H9 (cell line): ENCODE results near the gene TTC3. TPM values are rescaled to one million over a fixed set of nuclear protein-coding genes. Genes with fewer than 3 reads are reported as not detected.

ENCODE experiments used
- DNase-seq: peaks from one replicate; pipeline ENCODE4 v3.0.0-alpha.2; 2017
- H2AFZ ChIP-seq: one replicate; pipeline ENCODE4 v1.6.1; 2013; ENCODE audit warnings: mild to moderate bottlenecking, low read length, control low read depth, moderate library complexity
- H2AK5ac ChIP-seq: 2 replicates; pipeline ENCODE4 v1.6.1; 2013; ENCODE audit warnings: low read length, control low read depth, mixed read lengths; ENCODE audit not compliant: insufficient read length
- H2BK120ac ChIP-seq: one replicate; pipeline ENCODE4 v1.6.1; 2013; ENCODE audit warnings: low read depth, mild to moderate bottlenecking, low read length, control low read depth, inconsistent platforms; ENCODE audit not compliant: poor library complexity, severe bottlenecking
- H2BK12ac ChIP-seq: 2 replicates; pipeline ENCODE4 v1.6.1; 2013; ENCODE audit warnings: low read length, control low read depth, mixed read lengths, low read depth; ENCODE audit not compliant: insufficient read length
- H2BK15ac ChIP-seq: 2 replicates; pipeline ENCODE4 v1.6.1; 2013; ENCODE audit warnings: low read depth, low read length, control low read depth
- H2BK20ac ChIP-seq: one replicate; pipeline ENCODE4 v1.6.1; 2013; ENCODE audit warnings: low read depth, mild to moderate bottlenecking, low read length, control low read depth, inconsistent platforms; ENCODE audit not compliant: poor library complexity, severe bottlenecking
- H2BK5ac ChIP-seq: 2 replicates; pipeline ENCODE4 v1.6.1; 2013; ENCODE audit warnings: low read length, control low read depth, mixed read lengths; ENCODE audit not compliant: insufficient read length
- H3K14ac ChIP-seq: 2 replicates; pipeline ENCODE4 v1.6.1; 2013; ENCODE audit warnings: low read length, control low read depth; ENCODE audit not compliant: insufficient read depth
- H3K18ac ChIP-seq: 2 replicates; pipeline ENCODE4 v1.6.1; 2013; ENCODE audit warnings: low read depth, mild to moderate bottlenecking, mixed read lengths, low read length, control low read depth; ENCODE audit not compliant: insufficient read length
- H3K23ac ChIP-seq: 2 replicates; pipeline ENCODE4 v1.6.1; 2013; ENCODE audit warnings: low read length, control low read depth, mixed read lengths, low read depth; ENCODE audit not compliant: insufficient read length
- H3K23me2 ChIP-seq: 2 replicates; pipeline ENCODE4 v1.6.1; 2013; ENCODE audit warnings: low read depth, mild to moderate bottlenecking, mixed read lengths, low read length, control low read depth; ENCODE audit not compliant: insufficient read length, poor library complexity, severe bottlenecking
- H3K27ac ChIP-seq: 2 replicates; pipeline ENCODE4 v1.5.1; 2013; ENCODE audit warnings: low read length, control low read depth, mixed read lengths, low read depth; ENCODE audit not compliant: insufficient read length
- H3K27me3 ChIP-seq: 2 replicates; pipeline ENCODE4 v1.6.1; 2013; ENCODE audit warnings: low read length, control low read depth, inconsistent platforms; ENCODE audit not compliant: insufficient read depth
- H3K4ac ChIP-seq: 2 replicates; pipeline ENCODE4 v1.6.1; 2013; ENCODE audit warnings: low read depth, mild to moderate bottlenecking, control low read depth, inconsistent platforms, low read length, moderate library complexity
- H3K4me1 ChIP-seq: 2 replicates; pipeline ENCODE4 v1.6.1; 2013; ENCODE audit warnings: low read length, control low read depth, inconsistent platforms; ENCODE audit not compliant: insufficient read depth
- H3K4me2 ChIP-seq: 2 replicates; pipeline ENCODE4 v1.6.1; 2013; ENCODE audit warnings: low read length, control low read depth, mixed read lengths; ENCODE audit not compliant: insufficient read length, insufficient read depth
- H3K56ac ChIP-seq: 2 replicates; pipeline ENCODE4 v1.6.1; 2013; ENCODE audit warnings: low read depth, mild to moderate bottlenecking, mixed read lengths, low read length, control low read depth; ENCODE audit not compliant: insufficient read length
- H3K79me1 ChIP-seq: 2 replicates; pipeline ENCODE4 v1.6.1; 2013; ENCODE audit warnings: low read depth, mild to moderate bottlenecking, moderate library complexity, low read length, control low read depth, inconsistent platforms; ENCODE audit not compliant: insufficient read depth, poor library complexity, severe bottlenecking
- H3K79me2 ChIP-seq: 2 replicates; pipeline ENCODE4 v1.6.1; 2013; ENCODE audit warnings: low read length, control low read depth, inconsistent platforms; ENCODE audit not compliant: insufficient read depth
- H3K9ac ChIP-seq: 2 replicates; pipeline ENCODE4 v1.6.1; 2013; ENCODE audit warnings: low read length, control low read depth, mixed read lengths; ENCODE audit not compliant: insufficient read length; ENCODE audit errors: extremely low read depth
- H3K9me3 ChIP-seq: one replicate; pipeline ENCODE4 v1.6.1; 2013; ENCODE audit warnings: low read depth, low read length, inconsistent platforms; ENCODE audit not compliant: control insufficient read depth
- H3T11ph ChIP-seq: one replicate; pipeline ENCODE4 v1.6.1; 2013; ENCODE audit warnings: mild to moderate bottlenecking, low read length, control low read depth, inconsistent platforms
- H4K20me1 ChIP-seq: one replicate; pipeline ENCODE4 v1.6.1; 2013; ENCODE audit not compliant: control insufficient read depth, insufficient read length, insufficient read depth
- H4K5ac ChIP-seq: 2 replicates; pipeline ENCODE4 v1.6.1; 2013; ENCODE audit warnings: low read depth, mild to moderate bottlenecking, mixed read lengths, low read length, control low read depth; ENCODE audit not compliant: insufficient read length
- H4K8ac ChIP-seq: replicated peaks from 2 replicates; pipeline ENCODE4 v1.6.1; 2013; ENCODE audit warnings: low read length, control low read depth, mixed read lengths, low read depth; ENCODE audit not compliant: insufficient read length
- H4K91ac ChIP-seq: 2 replicates; pipeline ENCODE4 v1.6.1; 2013; ENCODE audit warnings: low read depth, mild to moderate bottlenecking, moderate library complexity, mixed read lengths, low read length, control low read depth; ENCODE audit not compliant: insufficient read length
- H3K27ac Mint-ChIP-seq, 3 experiments: 2 replicates in 2 of 3; 3 replicates in 1 of 3; pipeline ENCODE4 v1.8.0; 2020 to 2021; ENCODE audit warnings: mixed read lengths in 3 of 3, mild to moderate bottlenecking in 1 of 3, moderate library complexity in 1 of 3
- H3K27me3 Mint-ChIP-seq: 2 replicates; pipeline ENCODE4 v1.8.0; 2021; ENCODE audit warnings: low read depth, mild to moderate bottlenecking, moderate library complexity, mixed read lengths
- H3K36me3 Mint-ChIP-seq, 3 experiments: 2 replicates in 2 of 3; 3 replicates in 1 of 3; pipeline ENCODE4 v1.8.0; 2020 to 2021; ENCODE audit warnings: low read depth in 3 of 3, mixed read lengths in 3 of 3; ENCODE audit not compliant: insufficient read depth in 1 of 3
- H3K4me1 Mint-ChIP-seq, 2 experiments: 2 replicates each; pipeline ENCODE4 v1.8.0; 2020; ENCODE audit warnings: mixed read lengths in 2 of 2
- H3K4me3 Mint-ChIP-seq, 2 experiments: 2 replicates in 1 of 2; 3 replicates in 1 of 2; pipeline ENCODE4 v1.8.0; 2020 to 2021; ENCODE audit warnings: mild to moderate bottlenecking in 2 of 2, mixed read lengths in 2 of 2, moderate library complexity in 1 of 2
- H3K9me3 Mint-ChIP-seq, 2 experiments: 2 replicates in 1 of 2; 3 replicates in 1 of 2; pipeline ENCODE4 v1.8.0; 2020; ENCODE audit warnings: mild to moderate bottlenecking in 2 of 2, mixed read lengths in 2 of 2, moderate library complexity in 1 of 2
- CTCF ChIP-seq: fragments of 200-600 bp; sonication (generic); conservative IDR thresholded peaks from 3 replicates; pipeline ENCODE4 v1.8.0; 2021; ENCODE audit warnings: antibody characterized with exemption, mild to moderate bottlenecking
- WGBS: extraction: QIAGEN DNeasy Blood & Tissue Kit; methylation state at CpG from one replicate; pipeline ENCODE4 v1.1.7; 2013; ENCODE audit warnings: missing lambda C conversion rate, low lambda C conversion rate, mixed read lengths; ENCODE audit not compliant: insufficient read length; ENCODE audit errors: extremely low coverage; 5-methylcytosine and 5-hydroxymethylcytosine counted together
- total RNA-seq: library from RNA; stranded (reverse); gene quantifications from 2 replicates; pipeline ENCODE4 v1.2.1, GENCODE V29; 2021

Gene TTC3
- total RNA-seq, 1 experiment from 2014 or later = 46.5 TPM

- no peak overlapping the region for H3K9ac ChIP-seq
- H2BK12ac ChIP-seq = no peak overlapping the region
- H3K9me3 Mint-ChIP-seq = peaks cover under 1 to 5% of the 10 kb centered on the region in 2 experiments; a peak in 4 of 5 replicates
- 0 out of 2 replicates have a peak, but pooled peaks cover 2% of the 10 kb centered on the region for H3K4me1 ChIP-seq
- H3K79me1 ChIP-seq = no peaks in the 10 kb centered on the region
- no peak overlapping the region for H3K14ac ChIP-seq
- no peak overlapping the region for H2BK120ac ChIP-seq
- no peak overlapping the region for H3K18ac ChIP-seq
- no peak overlapping the region for H2BK15ac ChIP-seq
- no peaks in the 10 kb centered on the region for H4K20me1 ChIP-seq
- no peaks in the 10 kb centered on the region; the same call in 1 of the 2 replicates for H3K27me3 Mint-ChIP-seq
- H3K56ac ChIP-seq = no peak overlapping the region
- no CpG with 5 or more reads among the region's 7 CpGs for WGBS
- H3K27ac ChIP-seq = no peak overlapping the region
- no peak overlapping the region for H2BK20ac ChIP-seq
- no peaks in the 10 kb centered on the region for H3K23me2 ChIP-seq
- H3K4ac ChIP-seq = no peak overlapping the region
- H3K23ac ChIP-seq = no peak overlapping the region
- H3K9me3 ChIP-seq = peaks cover 2% of the 10 kb centered on the region
- H3K4me2 ChIP-seq = no peak overlapping the region
- DNase-seq = no peak
- no peak overlapping the region for H2BK5ac ChIP-seq
- H3T11ph ChIP-seq = no peak overlapping the region
- H3K27me3 ChIP-seq = no peaks in the 10 kb centered on the region
- no peak overlapping the region for H4K8ac ChIP-seq
- TF ChIP-seq CTCF = no peak
- H3K27ac Mint-ChIP-seq = no peak overlapping the region
- H2AFZ ChIP-seq = no peak overlapping the region
- no peak overlapping the region for H4K5ac ChIP-seq
- no peak overlapping the region for H2AK5ac ChIP-seq
- no peak overlapping the region for H4K91ac ChIP-seq
- H3K4me3 Mint-ChIP-seq = no peak overlapping the region
- no peaks in the 10 kb centered on the region for H3K79me2 ChIP-seq
- peaks cover 9 to 13% (median 12%) of the 10 kb centered on the region in 3 experiments for H3K36me3 Mint-ChIP-seq
- H3K4me1 Mint-ChIP-seq = peaks cover 18 to 20% of the 10 kb centered on the region in 2 experiments
Observed at GRCh38 chr21:37204580-37204979, 131.5 kb downstream of the TTC3 start.
